ENCODE data around the gene STAMBPL1. TPM values are rescaled to one million over a fixed set of nuclear protein-coding genes. Genes with fewer than 3 reads are reported as not detected.
A peak's percentile ranks its signal among the peaks of the same experiment; 100 is the strongest.

The STAMBPL1 gene
- total and polyA plus RNA-seq, 2 donors (not counting 1 experiment from before 2014, with no cell fraction given), result 45.6 to 72.5 TPM

GRCh38 chr10:88946200-88946599 is 66.2 kb downstream of the STAMBPL1 start:
- H4K20me1 ChIP-seq (ENCODE audit: control insufficient read depth, extremely low read depth, insufficient read depth, low read length), result no peaks in the 10 kb centered on the region
- H2AFZ ChIP-seq (ENCODE audit: low read length), result no peak overlapping the region
- no peak for DNase-seq (ENCODE audit: low read depth in 2 of 2)
- no peak for TF ChIP-seq CTCF (conservative IDR thresholded peaks at IDR 0.05 in 1 of 2, IDR thresholded peaks at IDR 0.05 in 1 of 2; ENCODE audit: low read depth in 1 of 2, low read length in 2 of 2)
- no peak for TF ChIP-seq EZH2 (IDR thresholded peaks at IDR 0.05; ENCODE audit: low read length, missing control alignments)
- H3K4me2 ChIP-seq (ENCODE audit: extremely low read depth, insufficient read depth, low read length), result no peak overlapping the region
- peaks cover 14% of the 10 kb centered on the region for H3K4me1 ChIP-seq (ENCODE audit: control insufficient read depth, extremely low read depth, insufficient read depth, low read length)
- H3K9ac ChIP-seq (ENCODE audit: insufficient read depth, low read length), result no peak overlapping the region
- peaks cover 14% of the 10 kb centered on the region for H3K79me2 ChIP-seq (ENCODE audit: control insufficient read depth, insufficient read depth, low read length)
- no peaks in the 10 kb centered on the region for H3K9me3 ChIP-seq (ENCODE audit: control insufficient read depth, insufficient read depth, low read depth, low read length)
- no peak overlapping the region for H3K27ac ChIP-seq (ENCODE audit: insufficient read depth, low read length)
- H3K36me3 ChIP-seq (ENCODE audit: control insufficient read depth, insufficient read depth, low read length), result peaks cover 2% of the 10 kb centered on the region
- H3K27me3 ChIP-seq (ENCODE audit: control insufficient read depth, insufficient read depth, low read length), result no peaks in the 10 kb centered on the region
- H3K4me3 ChIP-seq (replicated peaks in 1 of 4; ENCODE audit: control extremely low read depth in 1 of 4, insufficient read depth in 1 of 4, low read depth in 3 of 4, low read length in 4 of 4), result no peak overlapping the region

GRCh38 chr10:88946965-88947590 is 67.0 kb downstream of the STAMBPL1 start:
- H3K36me3 ChIP-seq (ENCODE audit: control insufficient read depth, insufficient read depth, low read length), result peaks cover 2% of the 10 kb centered on the region
- no peak overlapping the region for H3K9ac ChIP-seq (ENCODE audit: insufficient read depth, low read length)
- no peak overlapping the region for H3K4me3 ChIP-seq (replicated peaks in 1 of 4; ENCODE audit: control extremely low read depth in 1 of 4, insufficient read depth in 1 of 4, low read depth in 3 of 4, low read length in 4 of 4)
- peak in 1 of 2 donors; percentile 46 for DNase-seq (ENCODE audit: low read depth in 2 of 2)
- no peak overlapping the region for H3K4me2 ChIP-seq (ENCODE audit: extremely low read depth, insufficient read depth, low read length)
- no peaks in the 10 kb centered on the region for H3K27me3 ChIP-seq (ENCODE audit: control insufficient read depth, insufficient read depth, low read length)
- H3K4me1 ChIP-seq (ENCODE audit: control insufficient read depth, extremely low read depth, insufficient read depth, low read length), result peaks cover 16% of the 10 kb centered on the region
- no peak for TF ChIP-seq CTCF (conservative IDR thresholded peaks at IDR 0.05 in 1 of 2, IDR thresholded peaks at IDR 0.05 in 1 of 2; ENCODE audit: low read depth in 1 of 2, low read length in 2 of 2)
- TF ChIP-seq EZH2 (IDR thresholded peaks at IDR 0.05; ENCODE audit: low read length, missing control alignments), result no peak
- peaks cover 14% of the 10 kb centered on the region for H3K79me2 ChIP-seq (ENCODE audit: control insufficient read depth, insufficient read depth, low read length)
- H2AFZ ChIP-seq (ENCODE audit: low read length), result no peak overlapping the region
- H3K9me3 ChIP-seq (ENCODE audit: control insufficient read depth, insufficient read depth, low read depth, low read length), result no peaks in the 10 kb centered on the region
- H4K20me1 ChIP-seq (ENCODE audit: control insufficient read depth, extremely low read depth, insufficient read depth, low read length), result no peaks in the 10 kb centered on the region
- H3K27ac ChIP-seq (ENCODE audit: insufficient read depth, low read length), result no peak overlapping the region

- DNase-seq (ENCODE audit: low read depth in 2 of 2), result no peak
- Histone ChIP-seq H3K36me3 (ENCODE audit: control insufficient read depth, insufficient read depth, low read length) (no peaks in the 10 kb centered on the region), H3K27ac (ENCODE audit: insufficient read depth, low read length) (no peak overlapping the region), H4K20me1 (ENCODE audit: control insufficient read depth, extremely low read depth, insufficient read depth, low read length) (no peaks in the 10 kb centered on the region), H3K9ac (ENCODE audit: insufficient read depth, low read length) (no peak overlapping the region), H3K27me3 (ENCODE audit: control insufficient read depth, insufficient read depth, low read length) (no peaks in the 10 kb centered on the region), H2AFZ (ENCODE audit: low read length) (no peak overlapping the region), H3K4me1 (ENCODE audit: control insufficient read depth, extremely low read depth, insufficient read depth, low read length) (peaks cover 26% of the 10 kb centered on the region), H3K4me3 (replicated peaks in 1 of 4; ENCODE audit: control extremely low read depth in 1 of 4, insufficient read depth in 1 of 4, low read depth in 3 of 4, low read length in 4 of 4) (peak overlapping the region in 1 of 4 experiments; percentile 0), H3K79me2 (ENCODE audit: control insufficient read depth, insufficient read depth, low read length) (peaks cover 14% of the 10 kb centered on the region), H3K9me3 (ENCODE audit: control insufficient read depth, insufficient read depth, low read depth, low read length) (no peaks in the 10 kb centered on the region), H3K4me2 (ENCODE audit: extremely low read depth, insufficient read depth, low read length) (peak overlapping the region; percentile 33)
- TF ChIP-seq CTCF (conservative IDR thresholded peaks at IDR 0.05 in 1 of 2, IDR thresholded peaks at IDR 0.05 in 1 of 2; ENCODE audit: low read depth in 1 of 2, low read length in 2 of 2) (no peak), EZH2 (IDR thresholded peaks at IDR 0.05; ENCODE audit: low read length, missing control alignments) (no peak)
These were observed 69.0 kb downstream of the STAMBPL1 start for GRCh38 chr10:88949051-88949450.
